ENCODE measurements around the gene NLGN1.

- no peak for TF ChIP-seq USF1 (CRISPR knock-in tag; IDR thresholded peaks at IDR 0.05)
- no peak for TF ChIP-seq TBL1XR1 (IDR thresholded peaks at IDR 0.05; ENCODE audit: low read length in 2 of 2)
- TF ChIP-seq XRCC3 (IDR thresholded peaks at IDR 0.05), result no peak
- no peak for TF ChIP-seq NR1H2 (CRISPR knock-in tag; IDR thresholded peaks at IDR 0.05)
- no peak for TF ChIP-seq ZNF311 (CRISPR knock-in tag; IDR thresholded peaks at IDR 0.05)
- TF ChIP-seq ESRRA (IDR thresholded peaks at IDR 0.05; ENCODE audit: borderline replicate concordance, low read depth), result no peak
- TF ChIP-seq CTCF (IDR thresholded peaks at IDR 0.05 in 2 of 3, conservative IDR thresholded peaks at IDR 0.05 in 1 of 3; ENCODE audit: insufficient read depth in 2 of 3, low read depth in 1 of 3, low read length in 3 of 3), result no peak
- TF ChIP-seq GTF2F1 (IDR thresholded peaks at IDR 0.05; ENCODE audit: low read depth, low read length), result no peak
- no peak for TF ChIP-seq PHF8 (IDR thresholded peaks at IDR 0.05; ENCODE audit: borderline replicate concordance, low read length)
- TF ChIP-seq FOXM1 (IDR thresholded peaks at IDR 0.05; ENCODE audit: low read depth), result no peak
- no peak for TF ChIP-seq FOXM1 (CRISPR knock-in tag; IDR thresholded peaks at IDR 0.05; ENCODE audit: low read depth)
- TF ChIP-seq, protein P1, sequence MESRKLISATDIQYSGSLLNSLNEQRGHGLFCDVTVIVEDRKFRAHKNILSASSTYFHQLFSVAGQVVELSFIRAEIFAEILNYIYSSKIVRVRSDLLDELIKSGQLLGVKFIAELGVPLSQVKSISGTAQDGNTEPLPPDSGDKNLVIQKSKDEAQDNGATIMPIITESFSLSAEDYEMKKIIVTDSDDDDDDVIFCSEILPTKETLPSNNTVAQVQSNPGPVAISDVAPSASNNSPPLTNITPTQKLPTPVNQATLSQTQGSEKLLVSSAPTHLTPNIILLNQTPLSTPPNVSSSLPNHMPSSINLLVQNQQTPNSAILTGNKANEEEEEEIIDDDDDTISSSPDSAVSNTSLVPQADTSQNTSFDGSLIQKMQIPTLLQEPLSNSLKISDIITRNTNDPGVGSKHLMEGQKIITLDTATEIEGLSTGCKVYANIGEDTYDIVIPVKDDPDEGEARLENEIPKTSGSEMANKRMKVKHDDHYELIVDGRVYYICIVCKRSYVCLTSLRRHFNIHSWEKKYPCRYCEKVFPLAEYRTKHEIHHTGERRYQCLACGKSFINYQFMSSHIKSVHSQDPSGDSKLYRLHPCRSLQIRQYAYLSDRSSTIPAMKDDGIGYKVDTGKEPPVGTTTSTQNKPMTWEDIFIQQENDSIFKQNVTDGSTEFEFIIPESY (CRISPR knock-in tag; IDR thresholded peaks at IDR 0.05), result no peak
Measured at GRCh38 chr3:173552526-173552925, 155.0 kb downstream of the NLGN1 start.
